ENCODE data around the gene TMC3.
"Not testable (repeated sequence)": the region's sequence is repeated elsewhere in the genome, so short reads cannot be mapped to it uniquely, and the experiment has no call there.

TMC3 gene

GRCh38 chr15:81338170-81339007 is 35.6 kb downstream of the TMC3 start:
- ATAC-seq: no peak
- Mint-ChIP-seq H3K27ac (no peak overlapping the region), H3K4me1 (peaks cover 20% of the 10 kb centered on the region), H3K4me3 (no peak overlapping the region), H3K9me3 (no peaks in the 10 kb centered on the region), H3K27me3 (no peaks in the 10 kb centered on the region)
- no peak for DNase-seq

GRCh38 chr15:81337713-81338157 is 36.3 kb downstream of the TMC3 start:
- H3K4me3 Mint-ChIP-seq: no peak overlapping the region
- peaks cover 26% of the 10 kb centered on the region for H3K4me1 Mint-ChIP-seq
- no peaks in the 10 kb centered on the region for H3K9me3 Mint-ChIP-seq
- no peaks in the 10 kb centered on the region for H3K27me3 Mint-ChIP-seq
- ATAC-seq (no peak), DNase-seq (no peak)
- no peak overlapping the region for H3K27ac Mint-ChIP-seq

- no peak overlapping the region for H3K27ac Mint-ChIP-seq
- ATAC-seq (no peak), DNase-seq (no peak)
- no peaks in the 10 kb centered on the region for H3K9me3 Mint-ChIP-seq
- H3K27me3 Mint-ChIP-seq: no peaks in the 10 kb centered on the region
- H3K4me1 Mint-ChIP-seq: peaks cover 27% of the 10 kb centered on the region
- no peak overlapping the region for H3K4me3 Mint-ChIP-seq
These were observed 36.8 kb downstream of the TMC3 start for GRCh38 chr15:81337241-81337640.

- no peaks in the 10 kb centered on the region for H3K9me3 Mint-ChIP-seq
- no peaks in the 10 kb centered on the region for H3K27me3 Mint-ChIP-seq
- H3K27ac Mint-ChIP-seq: peak overlapping the region in 1 of 2 donors; percentile 68
- H3K4me1 Mint-ChIP-seq: peaks cover 28% of the 10 kb centered on the region
- ATAC-seq (peak; percentile 67), DNase-seq (no peak)
- H3K4me3 Mint-ChIP-seq: no peak overlapping the region
These were observed 37.4 kb downstream of the TMC3 start for GRCh38 chr15:81336568-81336967.

- Mint-ChIP-seq H3K27ac (no peak overlapping the region), H3K27me3 (no peaks in the 10 kb centered on the region), H3K4me1 (peaks cover 38% of the 10 kb centered on the region), H3K9me3 (no peaks in the 10 kb centered on the region), H3K4me3 (no peak overlapping the region)
- ATAC-seq (no peak), DNase-seq (no peak)
These were observed 38.4 kb downstream of the TMC3 start for GRCh38 chr15:81335631-81336030.

GRCh38 chr15:81334768-81335435 is 39.1 kb downstream of the TMC3 start:
- H3K4me1 Mint-ChIP-seq: peaks cover 39% of the 10 kb centered on the region
- no peak overlapping the region for H3K27ac Mint-ChIP-seq
- H3K4me3 Mint-ChIP-seq: no peak overlapping the region
- ATAC-seq (no peak), DNase-seq (no peak)
- no peaks in the 10 kb centered on the region for H3K27me3 Mint-ChIP-seq
- H3K9me3 Mint-ChIP-seq: no peaks in the 10 kb centered on the region

- peaks cover 44% of the 10 kb centered on the region for H3K4me1 Mint-ChIP-seq
- peak overlapping the region; percentile 27 to 89 for H3K27ac Mint-ChIP-seq
- no peak for DNase-seq
- ATAC-seq: no peak
- H3K27me3 Mint-ChIP-seq: no peaks in the 10 kb centered on the region
- H3K9me3 Mint-ChIP-seq: no peaks in the 10 kb centered on the region
- no peak overlapping the region for H3K4me3 Mint-ChIP-seq
These were observed 40.6 kb downstream of the TMC3 start for GRCh38 chr15:81333363-81333762.

- ATAC-seq: no peak
- Mint-ChIP-seq H3K27me3 (no peaks in the 10 kb centered on the region), H3K4me3 (no peak overlapping the region), H3K27ac (peak overlapping the region in 1 of 2 donors; percentile 89), H3K9me3 (no peaks in the 10 kb centered on the region), H3K4me1 (peaks cover 43% of the 10 kb centered on the region)
- no peak for DNase-seq
These were observed 41.7 kb downstream of the TMC3 start for GRCh38 chr15:81332326-81332725.

- DNase-seq: no peak
- H3K9me3 Mint-ChIP-seq: no peaks in the 10 kb centered on the region
- no peaks in the 10 kb centered on the region for H3K27me3 Mint-ChIP-seq
- no peak overlapping the region for H3K4me3 Mint-ChIP-seq
- H3K27ac Mint-ChIP-seq: no peak overlapping the region
- peaks cover 44% of the 10 kb centered on the region for H3K4me1 Mint-ChIP-seq
- ATAC-seq: no peak
These were observed 42.4 kb downstream of the TMC3 start for GRCh38 chr15:81331600-81331999.

GRCh38 chr15:81331141-81331540 is 42.9 kb downstream of the TMC3 start:
- Mint-ChIP-seq H3K27ac (peak overlapping the region in 1 of 2 donors; percentile 34), H3K4me3 (peak overlapping the region in 1 of 2 donors; percentile 0), H3K4me1 (peaks cover 44% of the 10 kb centered on the region)
- not testable (repeated sequence) for H3K27me3 Mint-ChIP-seq, ATAC-seq, DNase-seq, H3K9me3 Mint-ChIP-seq

- H3K4me1 Mint-ChIP-seq: peaks cover 44% of the 10 kb centered on the region
- DNase-seq (no peak), ATAC-seq (no peak)
- H3K27ac Mint-ChIP-seq: peak overlapping the region in 1 of 2 donors; percentile 34
- H3K27me3 Mint-ChIP-seq: no peaks in the 10 kb centered on the region
- peak overlapping the region in 1 of 2 donors; percentile 0 for H3K4me3 Mint-ChIP-seq
- no peaks in the 10 kb centered on the region for H3K9me3 Mint-ChIP-seq
These were observed 43.5 kb downstream of the TMC3 start for GRCh38 chr15:81330366-81331090.

- DNase-seq (no peak), ATAC-seq (no peak)
- no peaks in the 10 kb centered on the region for H3K9me3 Mint-ChIP-seq
- no peak overlapping the region for H3K4me3 Mint-ChIP-seq
- H3K4me1 Mint-ChIP-seq: peaks cover 53% of the 10 kb centered on the region
- H3K27me3 Mint-ChIP-seq: no peaks in the 10 kb centered on the region
- no peak overlapping the region for H3K27ac Mint-ChIP-seq
These were observed 44.6 kb downstream of the TMC3 start for GRCh38 chr15:81329446-81329845.

GRCh38 chr15:81327516-81327915 is 46.5 kb downstream of the TMC3 start:
- no peak for DNase-seq
- Mint-ChIP-seq H3K4me3 (no peak overlapping the region), H3K9me3 (no peaks in the 10 kb centered on the region), H3K27me3 (no peaks in the 10 kb centered on the region), H3K4me1 (peaks cover 61% of the 10 kb centered on the region), H3K27ac (no peak overlapping the region)
- ATAC-seq: no peak

GRCh38 chr15:81326466-81327212 is 47.4 kb downstream of the TMC3 start:
- H3K9me3 Mint-ChIP-seq: no peaks in the 10 kb centered on the region
- ATAC-seq: no peak
- DNase-seq: no peak
- no peak overlapping the region for H3K27ac Mint-ChIP-seq
- no peaks in the 10 kb centered on the region for H3K27me3 Mint-ChIP-seq
- H3K4me3 Mint-ChIP-seq: no peak overlapping the region
- H3K4me1 Mint-ChIP-seq: peaks cover 69% of the 10 kb centered on the region
